Subcutaneous adipose tissue (tissue), 4 donors: ENCODE measurements around the gene LBP. TPM values are rescaled to one million over a fixed set of nuclear protein-coding genes. Genes with fewer than 3 reads are reported as not detected.

ENCODE experiments used
- total RNA-seq, 4 donors: library from RNA; depleted of rRNA; stranded (reverse); fragments of >200 nt; gene quantifications; one replicate each; pipeline ENCODE4 v1.1.0, GENCODE V29; 2016
- TF ChIP-seq, protein P1 (sequence below): fragments of 450-650 bp; IDR thresholded peaks from one replicate; pipeline ENCODE4 v1.5.1; 2016; ENCODE audit warnings: low read depth, mild to moderate bottlenecking, control low read depth, antibody characterized with exemption, moderate library complexity

The LBP gene
- total RNA-seq, 4 donors from 2014 or later: 2.6 to 34.4 (median 15.3) TPM

DNA sequence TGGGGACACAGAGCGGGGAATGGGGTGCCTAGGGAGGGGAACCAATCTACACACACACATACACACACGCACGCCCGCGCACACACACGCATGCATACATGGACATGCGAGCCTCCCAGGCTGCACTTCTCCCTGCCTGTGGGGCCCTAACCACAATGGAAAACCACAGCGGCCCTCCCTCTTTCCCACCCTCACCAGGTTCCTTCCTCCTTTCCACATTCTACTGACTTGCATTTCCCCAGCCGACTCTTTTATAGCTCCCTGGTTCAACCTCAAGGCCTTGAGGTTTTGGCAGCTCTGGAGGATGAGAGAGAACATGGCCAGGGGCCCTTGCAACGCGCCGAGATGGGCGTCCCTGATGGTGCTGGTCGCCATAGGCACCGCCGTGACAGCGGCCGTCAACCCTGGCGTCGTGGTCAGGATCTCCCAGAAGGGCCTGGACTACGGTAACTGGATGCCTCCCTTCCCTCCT lies 42.3 kb upstream of the LBP start, which contains the start of gene BPI:
TSS of gene BPI (plus strand) at position 249 of the 472 bp plus-strand sequence. CDS start at position 317, 68 bp downstream.
- TF ChIP-seq, protein P1, sequence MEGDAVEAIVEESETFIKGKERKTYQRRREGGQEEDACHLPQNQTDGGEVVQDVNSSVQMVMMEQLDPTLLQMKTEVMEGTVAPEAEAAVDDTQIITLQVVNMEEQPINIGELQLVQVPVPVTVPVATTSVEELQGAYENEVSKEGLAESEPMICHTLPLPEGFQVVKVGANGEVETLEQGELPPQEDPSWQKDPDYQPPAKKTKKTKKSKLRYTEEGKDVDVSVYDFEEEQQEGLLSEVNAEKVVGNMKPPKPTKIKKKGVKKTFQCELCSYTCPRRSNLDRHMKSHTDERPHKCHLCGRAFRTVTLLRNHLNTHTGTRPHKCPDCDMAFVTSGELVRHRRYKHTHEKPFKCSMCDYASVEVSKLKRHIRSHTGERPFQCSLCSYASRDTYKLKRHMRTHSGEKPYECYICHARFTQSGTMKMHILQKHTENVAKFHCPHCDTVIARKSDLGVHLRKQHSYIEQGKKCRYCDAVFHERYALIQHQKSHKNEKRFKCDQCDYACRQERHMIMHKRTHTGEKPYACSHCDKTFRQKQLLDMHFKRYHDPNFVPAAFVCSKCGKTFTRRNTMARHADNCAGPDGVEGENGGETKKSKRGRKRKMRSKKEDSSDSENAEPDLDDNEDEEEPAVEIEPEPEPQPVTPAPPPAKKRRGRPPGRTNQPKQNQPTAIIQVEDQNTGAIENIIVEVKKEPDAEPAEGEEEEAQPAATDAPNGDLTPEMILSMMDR: no peak

DNA sequence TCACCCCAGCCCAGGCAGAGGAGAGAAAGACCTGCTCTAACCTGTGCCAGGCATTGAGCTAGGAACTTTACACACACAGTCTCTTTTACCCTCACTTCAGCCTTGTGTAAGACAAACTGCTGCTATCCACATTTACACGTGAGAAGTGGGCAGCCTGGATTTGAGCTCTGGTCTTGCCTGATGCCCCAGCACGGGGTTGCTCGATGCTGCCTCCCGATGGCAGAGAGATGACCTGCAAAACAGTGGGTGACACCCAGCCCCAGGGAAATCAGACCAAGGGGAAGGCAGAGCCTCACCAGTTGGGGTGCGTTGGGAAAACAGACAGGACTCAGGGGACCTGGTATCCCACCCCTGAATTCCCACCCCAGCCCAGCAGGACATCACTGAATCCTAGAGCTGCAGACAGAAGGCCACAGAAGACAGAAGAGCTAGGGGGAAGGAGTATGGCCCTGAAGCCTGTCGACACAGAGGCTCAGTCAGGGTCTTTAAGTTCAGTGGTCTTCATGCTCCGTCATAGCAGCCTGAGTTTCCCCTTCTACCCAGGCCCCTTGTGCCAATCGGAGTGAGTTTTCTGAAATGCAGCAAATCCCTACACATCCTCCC lies 41.3 kb upstream of the LBP start:
- TF ChIP-seq, protein P1: no peak

DNA sequence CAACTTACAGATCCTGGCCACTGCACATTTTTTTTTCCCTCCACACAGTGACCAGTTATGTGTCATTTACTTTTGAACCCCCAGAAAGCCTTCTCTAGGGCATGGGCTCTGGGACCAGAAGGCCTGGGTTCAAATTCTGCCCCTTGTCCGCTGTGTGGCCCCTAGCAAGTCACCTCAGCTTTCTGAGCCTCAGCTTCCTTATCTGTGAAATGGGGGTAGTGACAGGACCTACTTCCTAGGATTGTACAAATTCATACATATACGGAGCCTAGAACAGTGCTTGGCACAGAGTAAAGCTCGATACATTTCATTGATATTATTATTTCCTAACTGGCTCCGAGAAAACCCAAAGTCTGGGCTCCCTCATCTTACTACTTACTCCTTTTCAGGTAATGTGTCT lies 40.7 kb upstream of the LBP start:
- TF ChIP-seq, protein P1: no peak

DNA sequence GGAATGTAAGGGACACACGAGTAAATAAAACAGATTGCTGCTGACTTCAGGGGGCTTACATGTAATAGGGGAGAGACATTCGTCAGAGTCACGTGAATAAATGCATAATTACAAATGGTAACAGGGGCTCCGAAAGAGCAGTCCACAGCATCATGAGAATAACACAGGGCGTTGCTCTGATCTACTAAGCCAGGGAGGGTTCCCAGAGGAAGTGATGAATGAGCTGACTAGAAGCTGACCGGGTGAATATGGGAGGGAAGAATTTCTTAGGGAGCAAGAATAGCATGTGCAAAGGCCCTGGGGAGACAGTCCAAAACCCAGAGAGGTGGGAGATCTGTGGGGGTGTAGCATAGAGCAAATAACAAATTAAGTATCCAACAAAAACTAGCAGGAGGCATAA lies 39.9 kb upstream of the LBP start:
- TF ChIP-seq, protein P1: no peak

DNA sequence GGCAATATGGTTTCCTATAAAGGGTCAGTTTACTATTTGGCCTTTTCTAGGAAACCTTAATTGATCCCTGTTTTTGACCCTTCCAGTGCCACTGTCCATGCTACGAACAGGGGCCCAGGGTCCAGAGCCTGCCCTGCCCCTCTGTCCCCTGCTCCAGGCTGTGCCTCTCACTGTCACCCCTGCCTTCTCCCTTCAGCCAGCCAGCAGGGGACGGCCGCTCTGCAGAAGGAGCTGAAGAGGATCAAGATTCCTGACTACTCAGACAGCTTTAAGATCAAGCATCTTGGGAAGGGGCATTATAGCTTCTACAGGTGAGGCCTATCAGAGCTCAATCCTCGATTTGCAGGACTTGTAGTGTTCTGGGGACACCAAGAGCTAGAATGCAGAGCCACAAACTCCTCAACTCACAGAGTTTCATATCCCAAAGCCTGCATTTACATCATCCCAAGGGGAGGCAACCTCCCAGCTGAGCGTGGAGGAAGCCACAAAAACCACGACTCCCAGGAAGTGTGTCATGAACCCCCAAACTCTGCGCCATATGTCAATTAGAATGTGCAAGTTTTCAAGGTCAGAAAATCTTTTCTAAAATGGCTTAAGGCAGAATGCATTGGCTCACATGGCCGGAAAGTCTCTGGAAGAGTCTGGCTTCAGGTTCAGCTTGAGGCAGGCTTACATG lies 38.8 kb upstream of the LBP start:
- TF ChIP-seq, protein P1: no peak

DNA sequence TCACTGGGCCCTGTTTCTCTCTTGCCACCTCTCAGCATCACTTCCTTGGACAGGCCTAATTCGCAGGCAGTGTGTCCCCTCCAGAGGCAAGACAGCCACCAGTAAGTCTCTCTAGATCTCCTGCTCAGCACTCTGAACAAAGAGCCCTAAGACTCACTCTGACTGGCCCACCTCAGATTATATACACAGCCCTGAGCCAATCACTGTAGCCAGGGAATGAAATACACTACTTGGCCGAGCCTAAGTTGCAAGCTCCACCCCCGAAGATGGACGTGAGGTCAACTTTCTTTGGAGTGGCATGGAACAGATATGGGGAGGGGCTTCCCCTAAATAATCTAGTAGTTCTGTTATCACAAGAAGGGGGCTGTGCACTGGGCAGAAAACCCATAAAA lies 38.2 kb upstream of the LBP start:
- TF ChIP-seq, protein P1: no peak

DNA sequence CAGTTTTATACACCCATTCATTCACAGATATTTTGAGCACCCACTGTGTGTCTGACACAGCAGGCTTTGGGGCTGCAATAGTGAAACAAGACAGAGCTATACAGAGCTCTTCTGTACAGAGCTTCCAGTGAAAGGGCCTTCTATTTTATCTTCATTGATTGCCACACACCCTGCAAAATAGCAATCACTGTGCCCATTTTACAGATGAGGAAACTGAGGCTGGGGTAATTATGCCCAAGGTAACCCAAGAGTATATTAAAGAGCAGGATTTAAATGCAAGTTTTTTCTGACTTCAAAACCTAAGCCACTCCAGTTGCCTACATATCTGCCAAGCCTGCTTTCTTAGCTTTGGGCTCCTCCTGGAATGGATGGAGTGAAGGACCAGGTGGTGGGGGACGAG lies 37.8 kb upstream of the LBP start:
- TF ChIP-seq, protein P1: no peak
